Lower leg skin (tissue), 3 donors: ENCODE results near the gene STH.

Experiments
- CTCF ChIP-seq, 3 donors: fragments of 450-650 bp; IDR thresholded peaks; one replicate each; pipeline ENCODE4 v1.5.1; 2016; ENCODE audit warnings: antibody characterized with exemption in 3 of 3, mild to moderate bottlenecking in 3 of 3, moderate library complexity in 2 of 3
- POLR2A ChIP-seq, 2 donors: fragments of 450-650 bp; IDR thresholded peaks; one replicate each; pipeline ENCODE4 v1.6.1; 2016 to 2017; ENCODE audit warnings: antibody characterized with exemption in 2 of 2, mild to moderate bottlenecking in 1 of 2, moderate library complexity in 1 of 2

- TF ChIP-seq CTCF (IDR thresholded peaks at IDR 0.05) (no peak), POLR2A (IDR thresholded peaks at IDR 0.05) (no peak)
These were observed 33.9 kb downstream of the STH start for GRCh38 chr17:46032909-46033308.
